GM23248 (cell line): ENCODE results near the gene LYRM4. TPM values are rescaled to one million over a fixed set of nuclear protein-coding genes. Genes with fewer than 3 reads are reported as not detected.
A peak's percentile ranks its signal among the peaks of the same experiment; 100 is the strongest.

Source experiments
- DNase-seq: peaks from one replicate; pipeline ENCODE4 v3.0.0-alpha.2; 2015
- H2AFZ ChIP-seq: fragments of 200-600 bp; sonication (generic); 2 replicates; pipeline ENCODE4 v1.6.1; 2016; ENCODE audit warnings: antibody characterized with exemption
- H3F3A ChIP-seq: fragments of 200-600 bp; sonication (generic); 2 replicates; pipeline ENCODE4 v1.6.1; 2016; ENCODE audit warnings: mild to moderate bottlenecking, antibody characterized with exemption, mixed run types; ENCODE audit not compliant: insufficient read depth
- H3K27ac ChIP-seq: fragments of 200-600 bp; sonication (generic); 2 replicates; pipeline ENCODE4 v1.5.1; 2016; ENCODE audit warnings: mild to moderate bottlenecking
- H3K27me3 ChIP-seq: fragments of 200-600 bp; sonication (generic); replicated peaks from 2 replicates; pipeline ENCODE4 v1.6.1; 2016; ENCODE audit warnings: mild to moderate bottlenecking; ENCODE audit not compliant: insufficient read depth
- H3K36me3 ChIP-seq: fragments of 200-600 bp; sonication (generic); 2 replicates; pipeline ENCODE4 v1.6.1; 2016; ENCODE audit warnings: low read depth, mild to moderate bottlenecking
- H3K4me1 ChIP-seq: fragments of 200-600 bp; sonication (generic); 2 replicates; pipeline ENCODE4 v1.6.1; 2016; ENCODE audit warnings: mild to moderate bottlenecking; ENCODE audit not compliant: insufficient read depth
- H3K4me2 ChIP-seq: fragments of 200-600 bp; sonication (generic); one replicate; pipeline ENCODE4 v1.6.1; 2016; ENCODE audit warnings: mild to moderate bottlenecking; ENCODE audit not compliant: unreplicated experiment
- H3K4me3 ChIP-seq: fragments of 200-600 bp; sonication (generic); 2 replicates; pipeline ENCODE4 v1.5.1; 2016; ENCODE audit warnings: mild to moderate bottlenecking
- H3K79me2 ChIP-seq: fragments of 200-600 bp; sonication (generic); 2 replicates; pipeline ENCODE4 v1.6.1; 2016; ENCODE audit warnings: mild to moderate bottlenecking; ENCODE audit not compliant: insufficient read depth
- H3K9ac ChIP-seq: fragments of 200-600 bp; sonication (generic); 2 replicates; pipeline ENCODE4 v1.6.1; 2016; ENCODE audit warnings: mild to moderate bottlenecking
- H3K9me2 ChIP-seq: fragments of 200-600 bp; sonication (generic); 2 replicates; pipeline ENCODE4 v1.6.1; 2016; ENCODE audit warnings: mixed run types, mild to moderate bottlenecking, moderate library complexity; ENCODE audit not compliant: insufficient read depth
- H3K9me3 ChIP-seq: fragments of 200-600 bp; sonication (generic); one replicate; pipeline ENCODE4 v1.6.1; 2017; ENCODE audit warnings: low read depth
- H4K20me1 ChIP-seq: fragments of 200-600 bp; sonication (generic); 2 replicates; pipeline ENCODE4 v1.6.0; 2016; ENCODE audit not compliant: insufficient read depth
- EZH2 ChIP-seq: fragments of 200-600 bp; sonication (generic); IDR thresholded peaks from 2 replicates; pipeline ENCODE4 v1.6.1; 2018; ENCODE audit warnings: antibody characterized with exemption, mild to moderate bottlenecking; ENCODE audit not compliant: insufficient read depth, poor library complexity, severe bottlenecking
- EZH2phosphoT487 ChIP-seq: fragments of 200-600 bp; sonication (generic); IDR thresholded peaks from 2 replicates; pipeline ENCODE4 v1.6.1; 2018; ENCODE audit warnings: antibody characterized with exemption, moderate library complexity, mild to moderate bottlenecking, low read depth; ENCODE audit not compliant: insufficient read depth
- WGBS, 2 experiments: methylation state at CpG; one replicate each; pipeline ENCODE4 v1.1.6; 2015 to 2017; ENCODE audit warnings: low lambda C conversion rate in 2 of 2, low coverage in 1 of 2; ENCODE audit errors: missing lambda C conversion rate in 2 of 2; 5-methylcytosine and 5-hydroxymethylcytosine counted together
- in situ Hi-C: fragments of 300-500 bp; cut with MboI; formaldehyde crosslinking; loops from 2 replicates; pipeline ENCODE4 v1.15.0; 2020
- polyA plus RNA-seq: library from polyadenylated mRNA; unstranded; fragments of >200 nt; fragmentation: Nextera tagmentation; extraction: Ambion mirVana; gene quantifications from 2 replicates; pipeline ENCODE4 v1.2.1, GENCODE V29; 2016
- total RNA-seq: library from RNA; depleted of rRNA; stranded (reverse); fragments of >200 nt; shearing (Covaris generic); gene quantifications from 2 replicates; pipeline ENCODE4 v1.2.3, GENCODE V29; 2014

Gene LYRM4
- total and polyA plus RNA-seq, 2 experiments from 2014 or later, result 27.1 to 28.0 TPM

- Histone ChIP-seq H3F3A (peaks cover 9% of the 10 kb centered on the region), H4K20me1 (no peaks in the 10 kb centered on the region), H3K9me3 (no peaks in the 10 kb centered on the region), H3K79me2 (no peaks in the 10 kb centered on the region), H2AFZ (no peak overlapping the region), H3K9me2 (no peaks in the 10 kb centered on the region), H3K9ac (no peak overlapping the region), H3K36me3 (no peaks in the 10 kb centered on the region), H3K27me3 (peaks cover 4% of the 10 kb centered on the region), H3K4me3 (no peak overlapping the region), H3K4me1 (peaks cover 3% of the 10 kb centered on the region), H3K4me2 (no peak overlapping the region), H3K27ac (no peak overlapping the region)
- no peak for TF ChIP-seq EZH2phosphoT487
- no peak for TF ChIP-seq EZH2
- in situ Hi-C loops, result no loop called here
- DNase-seq, result no peak
- WGBS, 2 experiments, result 75 to 82% methylated on average over 5 of the region's 5 CpGs
Observed at GRCh38 chr6:5089481-5090438, 171.0 kb downstream of the LYRM4 start.

GRCh38 chr6:5088780-5089179 is 172.0 kb downstream of the LYRM4 start:
- Histone ChIP-seq H3K79me2 (no peaks in the 10 kb centered on the region), H3K9me3 (no peaks in the 10 kb centered on the region), H3F3A (peaks cover 3% of the 10 kb centered on the region; the same call in 1 of the 2 replicates), H4K20me1 (no peaks in the 10 kb centered on the region), H3K36me3 (no peaks in the 10 kb centered on the region), H3K9ac (no peak overlapping the region), H3K27me3 (peaks cover 4% of the 10 kb centered on the region), H2AFZ (no peak overlapping the region), H3K9me2 (no peaks in the 10 kb centered on the region), H3K4me2 (no peak overlapping the region), H3K27ac (no peak overlapping the region), H3K4me1 (no peaks in the 10 kb centered on the region), H3K4me3 (no peak overlapping the region)
- no peak for TF ChIP-seq EZH2
- no peak for TF ChIP-seq EZH2phosphoT487
- 93 to 95% methylated on average over 3 of the region's 3 CpGs for WGBS, 2 experiments
- in situ Hi-C loops, result no loop called here
- no peak for DNase-seq

- Histone ChIP-seq H3K27me3 (no peaks in the 10 kb centered on the region; the same call in none of the 2 replicates), H3K9me2 (no peaks in the 10 kb centered on the region), H4K20me1 (no peaks in the 10 kb centered on the region), H3K9ac (no peak overlapping the region), H2AFZ (no peak overlapping the region), H3K27ac (no peak overlapping the region), H3K4me3 (no peak overlapping the region), H3K79me2 (no peaks in the 10 kb centered on the region), H3K4me2 (no peak overlapping the region), H3K36me3 (no peaks in the 10 kb centered on the region), H3F3A (peaks cover 11% of the 10 kb centered on the region; the same call in 1 of the 2 replicates), H3K4me1 (peaks cover 9% of the 10 kb centered on the region), H3K9me3 (no peaks in the 10 kb centered on the region)
- TF ChIP-seq EZH2 (no peak), EZH2phosphoT487 (no peak)
- no peak for DNase-seq
- 97 to 98% methylated on average over 19 of the region's 19 CpGs for WGBS, 2 experiments
- in situ Hi-C loops, result no loop called here
Observed at GRCh38 chr6:5087389-5087788, 173.4 kb downstream of the LYRM4 start.

- Histone ChIP-seq H3K4me1 (peaks cover 19% of the 10 kb centered on the region), H3K27me3 (no peaks in the 10 kb centered on the region; the same call in none of the 2 replicates), H3K79me2 (no peaks in the 10 kb centered on the region), H3K4me2 (peak overlapping the region; percentile 74), H3K4me3 (peak overlapping the region; percentile 66; the same call in 1 of the 2 replicates), H3K9me2 (no peaks in the 10 kb centered on the region), H3K9ac (no peak overlapping the region), H3K9me3 (no peaks in the 10 kb centered on the region), H4K20me1 (no peaks in the 10 kb centered on the region), H3F3A (peaks cover 16% of the 10 kb centered on the region), H3K36me3 (no peaks in the 10 kb centered on the region), H3K27ac (no peak overlapping the region), H2AFZ (peak overlapping the region; percentile 85; the same call in 1 of the 2 replicates)
- in situ Hi-C loops, result no loop called here
- TF ChIP-seq EZH2 (no peak), EZH2phosphoT487 (no peak)
- DNase-seq, result no peak
- 57% methylated on average over 51 to 54 of the region's 56 CpGs for WGBS, 2 experiments
Observed at GRCh38 chr6:5086294-5086890, 174.4 kb downstream of the LYRM4 start.
